DMS153 (cell line): Measurements from ENCODE around the gene KCNC2.

ENCODE experiments used
- DNase-seq: peaks from one replicate; lab custom pipeline; 2025; lab: John Stamatoyannopoulos, UW

Gene KCNC2

DNA sequence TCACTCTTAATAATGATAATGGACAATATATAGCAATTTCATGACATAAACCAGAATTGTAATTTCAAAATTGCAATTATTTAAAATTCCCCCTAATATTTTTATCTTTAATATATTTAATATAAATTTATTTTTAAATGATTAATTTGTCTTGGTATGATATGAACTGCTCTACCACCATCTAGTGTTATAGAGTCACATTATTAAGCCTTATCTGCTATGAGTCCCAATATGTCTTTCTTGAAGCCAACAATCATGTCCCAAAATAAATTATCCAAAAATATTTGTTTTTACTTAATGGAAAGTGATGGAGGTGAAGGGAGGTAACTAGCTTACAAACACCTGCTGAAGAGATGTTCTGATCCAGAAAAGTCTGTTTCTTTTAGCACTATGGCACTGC lies 151.4 kb downstream of the KCNC2 start:
- DNase-seq: no peak

DNA sequence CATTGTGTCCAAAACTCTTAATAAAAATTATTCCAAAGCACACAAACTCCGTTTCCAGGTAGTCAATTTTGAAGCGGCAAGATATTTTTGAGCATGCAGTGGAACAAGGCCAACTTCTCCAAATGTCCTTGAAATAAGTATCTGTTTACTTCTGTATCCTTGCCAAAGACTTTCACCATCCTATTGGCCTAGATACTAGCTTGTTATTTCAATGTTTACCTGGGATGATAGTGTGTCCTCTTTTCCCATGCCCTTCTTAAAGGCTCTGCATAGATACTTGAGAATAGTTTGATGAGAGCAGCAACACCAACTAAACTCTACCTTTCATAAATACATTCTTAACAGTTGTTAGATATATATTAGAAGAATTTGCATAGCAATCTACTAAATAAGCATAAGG lies 160.9 kb downstream of the KCNC2 start:
- no peak for DNase-seq

DNA sequence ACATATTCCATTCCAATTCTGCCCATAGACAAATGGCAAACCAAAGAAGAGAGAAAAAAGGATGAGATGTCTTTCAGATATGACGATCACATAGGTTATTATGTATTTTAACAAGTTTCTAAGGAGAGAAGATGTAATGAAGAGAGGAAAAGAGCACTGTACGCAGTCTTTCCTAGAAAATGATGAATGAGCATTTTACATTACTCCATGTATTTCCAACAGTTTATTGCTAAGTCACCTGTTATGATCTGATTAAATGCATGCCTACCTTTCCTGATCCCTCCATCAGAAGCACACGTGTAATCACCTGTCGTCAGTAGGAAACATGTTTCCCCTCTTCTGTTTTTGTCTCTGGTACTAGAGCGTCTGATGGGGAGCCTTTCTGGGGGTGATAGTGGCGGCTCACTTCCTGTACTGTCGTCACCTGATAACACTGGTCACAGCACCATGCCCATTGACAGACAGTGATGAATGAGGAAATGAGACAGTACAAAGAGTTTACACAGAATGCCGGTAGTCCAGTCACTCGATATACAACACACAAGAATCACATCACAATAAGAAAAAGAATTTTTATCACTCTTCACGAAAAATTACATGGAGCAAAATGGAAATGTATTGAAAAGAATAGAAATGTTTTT lies 161.6 kb downstream of the KCNC2 start:
- DNase-seq: no peak

DNA sequence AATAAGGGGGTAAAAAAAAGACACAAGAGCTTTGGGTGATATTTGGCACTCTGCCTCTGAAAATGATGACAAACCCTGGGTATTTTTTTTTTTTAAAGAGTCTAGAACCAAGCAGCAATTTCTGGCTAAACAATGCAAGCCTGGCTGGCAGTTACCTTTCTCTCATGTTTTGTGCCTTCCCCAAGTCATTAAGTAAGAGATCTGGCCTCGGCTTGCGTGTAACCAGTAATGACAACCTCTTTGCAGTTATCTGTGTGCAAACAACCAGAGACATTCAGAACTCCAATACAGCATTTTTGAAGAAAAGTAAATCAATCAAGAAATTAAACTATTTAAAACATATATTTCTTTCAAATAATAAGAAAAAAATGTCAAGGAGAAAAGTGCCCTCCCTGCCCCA lies 167.5 kb downstream of the KCNC2 start:
- no peak for DNase-seq

DNA sequence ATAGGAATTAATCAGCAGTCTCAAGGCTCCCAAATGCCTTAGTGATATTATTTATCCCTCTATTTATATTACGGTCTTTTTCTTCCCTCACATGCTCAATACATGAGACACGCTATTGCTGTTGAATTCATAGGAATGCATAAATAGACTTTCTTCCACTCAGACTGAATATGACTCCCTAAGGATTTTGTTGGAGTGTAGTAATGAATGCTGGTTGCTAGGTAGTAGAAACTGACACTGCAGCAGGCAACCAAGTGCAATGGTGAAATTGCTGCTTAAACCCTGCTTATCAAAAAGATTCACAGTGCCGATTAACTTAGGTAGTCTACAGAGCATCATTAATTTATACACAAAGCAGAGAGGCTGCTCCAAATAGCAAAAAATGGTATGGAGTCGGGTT lies 168.2 kb downstream of the KCNC2 start:
- no peak for DNase-seq

DNA sequence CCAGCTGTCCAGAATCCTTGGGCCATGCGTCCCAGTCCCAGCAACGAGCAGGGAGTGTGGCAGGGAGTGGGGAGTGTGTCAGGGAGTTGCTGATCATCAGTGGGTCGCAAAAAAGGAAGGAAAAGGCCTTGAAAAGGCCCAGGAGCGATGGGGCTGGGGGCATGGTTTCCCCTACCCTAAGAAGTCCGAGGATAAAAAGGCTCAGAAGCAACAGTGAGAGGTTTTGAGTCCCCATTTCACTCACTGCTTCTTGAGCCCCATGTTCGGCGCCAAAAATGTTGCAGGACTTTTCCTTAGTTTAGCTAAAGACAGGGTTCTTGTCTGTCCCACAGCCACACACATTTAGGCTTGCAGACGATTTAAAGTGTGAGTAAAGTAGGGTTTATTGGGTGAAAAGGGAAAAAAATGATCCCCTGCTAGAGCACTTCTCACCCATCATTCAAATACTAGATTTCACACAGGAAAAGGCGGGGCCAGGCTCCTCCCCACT lies 189.5 kb downstream of the KCNC2 start:
- DNase-seq: no peak

DNA sequence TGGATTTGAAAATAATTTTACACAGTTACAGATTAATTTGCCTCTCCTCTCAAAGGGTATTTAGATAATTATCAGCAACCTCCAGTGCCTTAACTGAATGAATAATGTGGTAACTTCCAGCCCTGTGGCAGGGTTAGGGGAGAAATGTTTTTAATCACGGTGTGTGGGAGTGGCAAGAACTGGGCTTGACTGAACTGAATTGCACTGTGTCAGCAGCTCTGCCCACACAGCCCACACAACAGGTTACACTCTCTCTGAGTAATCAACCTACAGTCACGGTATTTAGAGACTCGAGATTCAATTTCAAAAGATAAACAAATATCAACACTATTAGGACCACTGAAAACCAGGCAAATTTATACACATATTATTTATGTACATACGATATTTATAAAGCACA lies 198.5 kb downstream of the KCNC2 start:
- DNase-seq: no peak

DNA sequence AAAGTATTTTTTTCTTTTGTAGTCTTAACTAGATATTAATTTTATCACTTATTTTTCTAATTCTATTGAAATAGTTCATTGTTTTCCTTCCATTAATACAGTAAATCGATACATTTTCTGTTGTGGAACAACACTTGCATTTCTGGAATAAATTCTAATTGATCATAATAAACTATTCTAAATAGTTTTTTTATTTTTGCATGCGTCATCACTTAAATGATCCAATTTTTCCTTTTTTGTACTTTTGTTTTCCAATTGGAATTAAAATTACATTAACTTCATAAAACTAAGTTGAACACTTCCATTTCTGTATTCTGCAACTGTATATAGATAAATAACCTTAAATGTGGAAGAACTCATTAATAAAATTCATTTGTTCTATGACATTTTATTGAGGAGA lies 202.5 kb downstream of the KCNC2 start:
- DNase-seq: no peak

DNA sequence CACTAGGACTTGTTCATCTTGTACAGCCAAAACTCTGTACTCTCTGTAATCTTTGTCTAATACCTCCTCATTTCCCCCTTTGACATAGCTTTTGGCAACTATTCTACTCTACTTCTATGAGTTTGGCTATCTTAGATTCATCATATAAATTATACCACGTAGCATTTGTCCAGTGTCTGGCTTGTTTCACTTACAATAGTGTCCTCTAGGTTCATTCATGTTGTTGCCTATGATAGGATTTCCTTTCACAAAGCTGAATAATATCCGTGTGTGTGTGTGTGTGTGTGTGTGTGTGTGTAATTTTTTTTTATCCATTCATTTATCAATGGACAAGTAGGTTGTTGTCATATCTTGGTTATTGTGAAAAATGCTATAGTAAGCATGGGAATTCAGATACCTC lies 209.5 kb downstream of the KCNC2 start:
- no peak for DNase-seq

DNA sequence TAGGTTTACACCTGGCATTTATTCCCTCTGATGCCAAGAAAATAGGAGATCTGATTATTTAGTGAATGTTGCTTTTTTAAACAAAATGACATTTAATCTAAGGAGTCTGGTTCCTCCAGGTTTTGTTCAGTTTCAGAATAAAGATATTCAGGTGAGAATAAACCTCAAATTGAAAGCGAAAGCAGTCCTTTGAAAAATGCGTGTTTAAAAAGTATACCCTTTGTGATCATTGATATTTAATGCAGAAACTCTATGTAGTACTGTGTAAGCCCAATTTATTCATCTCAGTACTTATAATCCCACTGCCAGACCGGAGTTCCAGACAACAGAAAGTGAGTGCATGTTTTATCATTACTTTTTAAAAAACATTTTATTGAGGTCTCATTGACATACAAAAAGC lies 210.2 kb downstream of the KCNC2 start:
- DNase-seq: no peak
